Astrocyte of the spinal cord (primary cell): ENCODE data around the gene SGK2.

Source experiments
- DNase-seq: peaks from one replicate; pipeline ENCODE4 v3.0.0; 2011; ENCODE audit warnings: low read depth, low spot score
- H3K4me3 ChIP-seq: 2 replicates; pipeline ENCODE4 v1.5.1; 2011; ENCODE audit warnings: low read depth, mild to moderate bottlenecking, low read length, moderate library complexity
- in situ Hi-C: cut with HindIII; loops from 2 replicates; pipeline ENCODE4 v1.10.0; 2017; ENCODE audit warnings: low sequenced_read_pairs
- TF ChIP-seq, protein P1 (sequence below): IDR thresholded peaks from 2 replicates; pipeline ENCODE4 v1.5.1; 2012; ENCODE audit warnings: low read depth, mild to moderate bottlenecking, low read length, inconsistent platforms

The SGK2 gene

DNA sequence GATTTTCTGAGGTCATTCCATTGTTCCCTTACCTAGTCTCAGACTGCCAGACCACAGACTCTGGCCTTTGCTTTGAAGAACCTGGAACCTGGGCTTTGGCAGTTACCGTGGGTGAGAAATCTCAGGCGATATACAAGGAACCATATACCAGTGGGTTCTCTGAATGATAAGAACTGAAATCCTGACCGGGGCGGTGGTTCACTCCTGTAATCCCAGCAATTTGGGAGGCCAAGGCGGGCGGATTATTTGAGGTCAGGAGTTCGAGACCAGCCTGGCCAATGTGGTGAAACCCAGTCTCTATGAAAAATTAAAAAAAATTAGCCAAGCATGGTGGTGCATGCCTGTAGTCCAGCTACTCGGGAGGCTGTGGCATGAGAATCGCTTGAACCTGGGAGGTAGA, 14.3 kb upstream of the SGK2 start:
- no peak overlapping the region for H3K4me3 ChIP-seq
- in situ Hi-C loops, result no loop called here
- no peak for DNase-seq
- TF ChIP-seq, protein P1, sequence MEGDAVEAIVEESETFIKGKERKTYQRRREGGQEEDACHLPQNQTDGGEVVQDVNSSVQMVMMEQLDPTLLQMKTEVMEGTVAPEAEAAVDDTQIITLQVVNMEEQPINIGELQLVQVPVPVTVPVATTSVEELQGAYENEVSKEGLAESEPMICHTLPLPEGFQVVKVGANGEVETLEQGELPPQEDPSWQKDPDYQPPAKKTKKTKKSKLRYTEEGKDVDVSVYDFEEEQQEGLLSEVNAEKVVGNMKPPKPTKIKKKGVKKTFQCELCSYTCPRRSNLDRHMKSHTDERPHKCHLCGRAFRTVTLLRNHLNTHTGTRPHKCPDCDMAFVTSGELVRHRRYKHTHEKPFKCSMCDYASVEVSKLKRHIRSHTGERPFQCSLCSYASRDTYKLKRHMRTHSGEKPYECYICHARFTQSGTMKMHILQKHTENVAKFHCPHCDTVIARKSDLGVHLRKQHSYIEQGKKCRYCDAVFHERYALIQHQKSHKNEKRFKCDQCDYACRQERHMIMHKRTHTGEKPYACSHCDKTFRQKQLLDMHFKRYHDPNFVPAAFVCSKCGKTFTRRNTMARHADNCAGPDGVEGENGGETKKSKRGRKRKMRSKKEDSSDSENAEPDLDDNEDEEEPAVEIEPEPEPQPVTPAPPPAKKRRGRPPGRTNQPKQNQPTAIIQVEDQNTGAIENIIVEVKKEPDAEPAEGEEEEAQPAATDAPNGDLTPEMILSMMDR, result no peak

DNA sequence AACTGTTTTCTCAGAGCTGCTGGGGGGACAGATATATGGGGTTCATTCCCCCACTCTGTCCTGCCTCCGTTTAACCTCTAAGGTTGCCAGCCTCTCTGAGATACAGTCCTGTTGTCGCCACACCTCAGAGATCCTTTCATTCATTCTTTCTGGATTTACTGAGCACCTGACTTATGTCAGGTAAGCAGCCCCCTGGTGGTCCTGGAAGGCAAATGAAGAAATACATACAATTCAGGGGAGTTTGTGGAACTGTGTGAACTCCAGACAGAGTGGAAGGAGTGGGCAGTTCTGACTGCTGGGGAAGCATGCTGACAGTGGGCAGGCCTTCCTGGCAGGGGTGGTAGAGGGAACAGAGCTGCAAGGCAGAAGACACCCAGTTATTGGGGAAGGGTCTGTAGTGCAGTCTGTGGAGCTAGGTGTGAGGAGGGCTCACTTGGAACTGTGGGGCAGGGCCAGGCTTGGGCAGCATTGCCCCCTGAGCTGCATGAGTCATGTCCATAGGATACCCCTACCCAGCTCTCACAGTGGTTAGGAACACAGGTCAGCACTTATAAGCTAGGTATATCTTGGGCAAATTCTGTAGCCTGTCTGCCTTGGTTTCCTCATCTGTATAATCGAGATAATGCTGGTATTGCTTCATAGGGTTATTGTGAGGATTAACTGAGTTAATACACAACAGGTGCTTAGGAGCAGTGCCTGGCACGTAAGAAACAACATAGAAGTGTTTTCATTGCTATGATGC, 12.8 kb upstream of the SGK2 start:
- TF ChIP-seq, protein P1, result no peak
- in situ Hi-C loops, result no loop called here
- H3K4me3 ChIP-seq, result no peak overlapping the region
- DNase-seq, result no peak

DNA sequence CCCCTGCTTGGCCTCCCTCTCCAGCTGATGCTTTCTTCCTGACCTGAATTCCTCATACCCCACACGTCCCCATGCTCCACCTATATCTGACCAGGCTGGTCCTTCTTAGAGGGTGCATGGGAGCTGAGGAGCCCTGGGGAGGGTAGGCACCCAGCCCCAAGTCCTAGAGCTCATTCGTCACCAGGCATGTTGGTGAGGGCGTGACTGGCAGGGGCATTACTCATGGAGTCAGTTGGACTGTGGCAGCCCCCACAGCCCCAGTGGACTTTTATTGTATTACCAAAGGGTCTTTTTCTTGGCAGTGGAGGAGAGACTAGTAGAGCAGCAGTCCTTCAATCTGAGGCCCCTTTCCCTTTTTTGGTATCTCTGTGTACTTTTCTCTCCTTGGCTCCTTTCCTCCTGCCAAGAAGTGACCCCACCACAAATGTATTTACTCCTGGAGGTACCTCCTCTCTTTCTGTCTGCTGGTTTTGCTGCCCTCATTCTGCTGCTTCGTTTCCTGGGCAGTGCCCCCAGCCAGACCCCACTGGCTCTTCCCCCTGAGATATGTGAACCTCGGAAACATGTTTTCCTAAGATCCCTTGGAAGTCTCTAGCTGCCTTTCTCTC, 10.4 kb upstream of the SGK2 start:
- TF ChIP-seq, protein P1, result no peak
- no peak for DNase-seq
- H3K4me3 ChIP-seq, result no peak overlapping the region
- in situ Hi-C loops, result no loop called here

DNA sequence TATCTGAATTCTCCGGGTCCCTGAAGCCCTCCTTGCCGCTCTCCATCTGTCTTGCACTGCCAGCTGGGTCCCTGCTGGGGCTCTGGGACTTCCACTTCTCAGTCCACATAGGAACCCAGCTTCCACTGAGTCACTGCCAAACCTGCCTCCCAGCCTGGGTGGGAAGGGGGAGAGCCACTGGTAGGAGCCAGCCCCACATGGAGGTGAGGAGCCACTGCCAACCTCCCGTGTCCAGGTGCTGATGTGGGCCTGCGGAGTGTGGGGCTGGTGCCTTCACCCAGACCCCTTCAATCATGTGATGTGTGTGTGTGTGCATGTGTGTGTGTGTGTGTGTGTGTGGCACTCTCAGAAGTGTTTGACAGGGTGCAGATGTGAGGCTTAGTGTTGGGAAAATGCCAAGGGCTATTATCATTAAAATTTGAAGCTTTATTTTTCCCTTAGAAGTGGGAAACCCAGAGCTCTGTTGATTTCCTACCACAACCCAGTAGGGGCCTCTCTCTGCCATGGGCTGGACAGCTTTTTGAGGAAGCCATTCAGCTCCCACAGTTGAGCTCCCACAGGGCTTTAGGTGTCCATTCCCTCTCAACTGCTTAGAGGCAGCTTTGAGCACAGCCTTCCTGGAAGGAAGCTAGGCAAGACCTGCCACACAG, 9.3 kb upstream of the SGK2 start:
- TF ChIP-seq, protein P1, result no peak
- no peak overlapping the region for H3K4me3 ChIP-seq
- no peak for DNase-seq
- in situ Hi-C loops, result no loop called here

DNA sequence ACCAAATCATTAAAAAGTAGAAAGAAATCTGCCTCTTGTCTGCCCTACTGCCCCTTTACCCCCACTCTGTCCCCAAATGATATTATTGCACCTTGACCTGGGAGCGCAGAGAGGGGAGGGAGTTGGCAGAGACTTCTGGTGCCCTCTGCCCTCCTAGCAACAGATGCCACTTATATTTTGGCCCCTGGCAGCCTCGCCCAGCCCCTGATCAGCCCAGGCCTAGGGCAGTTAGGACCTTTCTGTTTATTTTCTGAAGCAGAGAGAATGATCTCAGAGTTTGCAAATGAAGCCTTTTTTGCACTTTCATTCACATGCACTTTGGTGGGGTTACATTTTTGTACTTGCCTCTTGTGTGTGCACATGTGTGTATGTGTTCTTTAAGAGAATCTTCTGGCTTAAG, 8.4 kb upstream of the SGK2 start:
- DNase-seq, result no peak
- H3K4me3 ChIP-seq, result no peak overlapping the region
- TF ChIP-seq, protein P1, result no peak
- in situ Hi-C loops, result no loop called here

DNA sequence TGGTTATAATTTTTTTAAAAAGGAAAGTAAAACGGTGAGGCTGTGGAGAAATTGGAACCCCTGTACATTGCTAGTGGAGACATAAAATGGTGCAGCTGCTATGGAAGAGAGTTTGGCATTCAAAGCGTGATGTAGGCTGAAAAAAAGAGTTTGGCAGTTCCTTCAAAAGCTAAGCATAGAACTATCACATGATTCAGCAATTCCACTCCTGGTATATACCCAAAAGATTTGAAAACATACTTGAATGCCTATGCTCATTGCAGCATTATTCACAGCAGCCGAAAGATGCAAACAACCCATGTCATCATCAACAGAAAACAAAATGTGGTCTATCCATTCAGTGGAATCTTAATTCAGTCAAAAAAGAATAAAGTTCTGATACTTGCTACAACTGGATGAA, 4.5 kb upstream of the SGK2 start:
- TF ChIP-seq, protein P1, result no peak
- H3K4me3 ChIP-seq, result no peak overlapping the region
- no peak for DNase-seq
- in situ Hi-C loops, result no loop called here
